GM18499 (cell line): ENCODE results near the gene NLRP1.

Experiments
- ATAC-seq: cut with Tn5 transposase; IDR thresholded peaks from one replicate; pipeline ENCODE4 v1.9.1; 2021; ENCODE audit warnings: moderate number of reproducible peaks; ENCODE audit not compliant: insufficient read depth, unreplicated experiment

Gene NLRP1

DNA sequence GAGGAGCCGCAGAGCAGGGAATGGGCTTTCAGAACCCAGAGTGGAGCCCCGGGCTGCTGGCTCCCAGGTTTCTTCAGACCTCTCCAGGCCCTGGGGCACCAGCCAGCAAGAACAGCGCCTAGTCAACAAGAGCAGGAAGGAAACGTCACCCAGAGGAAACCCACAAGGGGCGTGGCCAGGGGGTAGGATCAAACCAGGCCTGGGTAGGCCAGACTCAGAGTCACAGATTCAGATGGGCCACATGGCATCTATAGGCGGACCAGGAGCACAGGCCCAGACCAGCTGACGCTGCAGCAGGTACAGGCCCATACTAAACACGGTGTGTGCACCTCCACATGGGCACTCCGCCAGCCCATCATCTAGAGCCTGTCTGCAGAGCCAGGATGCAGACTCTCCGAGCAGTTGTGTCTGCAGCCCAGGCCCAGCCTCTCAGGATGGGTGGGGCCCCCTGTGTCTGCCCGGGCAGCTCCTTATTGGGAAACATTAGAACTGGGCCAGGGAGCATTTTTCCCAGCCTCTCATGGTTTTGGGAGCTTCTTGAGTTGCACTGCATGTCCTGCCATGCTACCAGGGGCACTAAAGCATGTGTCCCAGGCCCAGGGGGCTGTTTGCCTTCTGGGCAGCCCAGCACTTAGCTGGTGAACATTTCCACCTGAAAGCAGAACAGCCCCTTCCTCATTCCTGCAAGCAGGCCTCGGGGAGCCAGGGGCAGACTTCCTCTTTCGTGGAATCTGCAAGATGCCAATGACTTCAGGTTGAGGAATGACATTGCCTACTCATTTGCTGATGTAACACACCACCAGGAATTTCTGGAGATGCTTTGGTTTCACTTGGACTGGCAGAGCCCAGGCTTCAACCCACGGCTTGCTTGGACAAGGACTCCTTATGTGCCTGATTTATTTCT, at the start of gene NLRP1:
Gene NLRP1, minus strand, starts transcription at position 127 of the 904 bp plus-strand sequence. CDS start 552 bp downstream, outside the sequence.
- ATAC-seq = peak; percentile 78

DNA sequence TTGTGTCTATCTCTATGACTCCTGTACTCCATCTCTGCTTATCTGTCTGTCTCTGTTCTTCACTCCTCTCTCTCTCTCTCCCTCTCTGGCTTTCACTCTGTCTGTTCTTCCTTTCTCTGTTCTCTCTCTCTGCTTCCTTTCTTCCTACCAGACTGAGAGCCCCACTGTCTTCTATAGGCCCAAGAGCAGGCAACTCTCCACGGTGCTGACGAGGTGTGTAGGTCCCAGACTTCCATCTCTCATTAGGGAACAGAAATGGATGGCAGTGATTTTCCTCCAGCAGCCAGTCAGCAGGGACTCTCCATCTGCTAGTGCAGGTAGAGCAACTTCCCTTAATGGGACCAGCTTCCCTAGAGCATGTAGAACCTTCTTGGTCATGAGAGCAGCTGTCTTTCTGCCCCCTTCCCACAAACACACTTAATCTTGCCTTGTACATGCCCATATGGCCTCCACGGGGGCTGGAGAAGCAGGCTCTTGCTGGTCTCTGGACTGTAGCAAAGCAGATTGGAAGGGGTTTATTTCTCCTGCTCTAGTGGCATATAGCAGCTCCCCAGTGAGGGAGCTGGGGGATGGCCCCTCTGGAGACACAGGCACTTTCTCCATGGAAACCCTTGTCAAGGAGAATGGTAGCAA, 47.8 kb upstream of the NLRP1 start:
- no peak for ATAC-seq

DNA sequence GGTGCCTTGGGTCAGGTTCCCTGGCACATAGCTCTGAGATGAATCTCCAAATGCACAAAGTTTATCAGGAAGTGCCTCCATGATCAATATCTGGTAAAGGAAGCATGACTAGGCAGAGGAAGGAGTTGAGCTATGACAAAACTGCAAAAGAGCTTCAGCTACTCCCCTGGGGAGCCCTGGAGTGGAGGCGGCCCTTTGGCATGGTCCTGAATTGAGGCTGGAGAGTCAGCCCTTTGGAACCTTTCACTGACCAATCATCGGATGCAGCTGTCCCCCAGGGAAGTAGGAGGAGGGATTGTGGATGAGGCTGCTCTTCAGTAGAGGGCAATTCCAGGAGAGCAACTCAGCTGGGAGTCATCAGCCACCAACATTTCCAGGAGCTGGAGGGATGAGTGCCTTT, 46.1 kb upstream of the NLRP1 start:
- ATAC-seq = no peak

DNA sequence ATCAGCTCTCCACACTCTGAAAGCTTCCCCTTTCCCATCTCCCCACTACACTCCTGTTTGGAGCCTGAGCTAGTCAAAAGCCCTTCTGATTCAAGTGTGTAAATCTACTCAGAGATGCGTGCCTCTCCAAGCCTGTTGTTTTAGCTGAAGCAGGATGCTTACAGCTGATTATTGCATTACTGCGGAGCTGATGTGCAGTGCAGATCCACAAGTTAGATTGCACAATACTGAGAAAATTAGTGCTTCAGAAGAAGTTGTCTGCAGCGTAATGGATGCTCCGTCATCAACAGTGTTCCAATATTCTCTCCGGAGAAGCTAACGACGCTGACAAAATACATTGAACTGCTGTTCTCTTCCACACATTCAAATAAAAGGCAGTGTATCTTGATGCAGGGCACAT, 44.8 kb upstream of the NLRP1 start:
- no peak for ATAC-seq

DNA sequence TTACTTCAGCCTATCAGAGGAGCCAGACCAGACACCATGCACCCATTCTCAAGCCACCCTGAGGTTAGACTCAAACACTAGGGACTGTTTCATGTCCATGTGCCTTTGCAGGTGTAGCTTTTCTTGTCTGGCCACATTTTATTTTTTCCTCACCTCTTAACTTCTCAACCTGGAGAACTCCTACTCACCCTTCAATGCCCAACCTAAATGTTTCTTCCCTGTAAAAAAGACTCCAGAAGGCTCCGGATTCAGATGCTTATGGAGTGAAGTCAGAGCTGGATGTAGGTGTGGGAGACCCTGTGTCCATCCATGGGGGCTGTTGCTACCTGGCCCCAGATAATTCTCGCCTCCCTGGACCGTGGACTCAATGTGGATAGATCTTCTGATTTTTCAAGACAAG, 44.0 kb upstream of the NLRP1 start:
- ATAC-seq = no peak

DNA sequence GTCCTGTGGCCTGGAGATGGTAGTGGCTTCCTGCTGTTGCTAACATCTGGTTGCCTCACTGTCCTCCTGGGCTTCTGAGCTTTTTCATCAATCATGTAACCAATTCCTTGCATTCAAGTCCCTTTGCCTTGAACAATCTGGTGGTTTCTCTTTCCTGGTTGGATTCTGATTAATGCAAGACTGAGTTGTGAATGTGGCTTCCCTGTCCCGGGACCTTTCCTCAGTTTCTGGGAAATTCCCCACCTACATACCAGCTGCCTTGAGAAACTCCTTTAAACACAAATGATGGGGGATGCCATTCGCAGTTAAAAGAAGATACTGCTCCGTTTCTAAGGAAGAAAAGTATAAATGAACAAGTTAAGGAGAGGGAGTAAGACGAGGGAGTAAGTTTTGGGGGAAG, 39.9 kb upstream of the NLRP1 start:
- ATAC-seq = no peak

DNA sequence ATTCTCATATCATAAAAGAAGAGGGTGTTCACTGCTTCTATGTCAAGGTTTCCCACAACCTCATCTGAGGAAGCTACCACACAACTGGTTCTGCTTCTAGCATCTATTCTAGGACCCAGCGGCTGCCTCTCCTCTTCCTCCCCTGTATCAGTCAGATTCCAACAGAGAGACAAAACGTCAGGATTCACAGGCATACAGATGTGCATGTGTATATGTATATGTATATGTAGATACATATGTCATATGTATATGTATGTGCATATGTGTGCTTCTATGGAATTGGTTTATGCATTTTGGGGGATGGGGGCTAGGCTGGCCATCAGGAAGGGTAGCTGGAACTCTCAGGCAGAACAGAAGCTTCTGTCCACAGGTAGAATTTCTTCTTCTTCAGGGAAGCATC, 37.4 kb upstream of the NLRP1 start:
- ATAC-seq = no peak

DNA sequence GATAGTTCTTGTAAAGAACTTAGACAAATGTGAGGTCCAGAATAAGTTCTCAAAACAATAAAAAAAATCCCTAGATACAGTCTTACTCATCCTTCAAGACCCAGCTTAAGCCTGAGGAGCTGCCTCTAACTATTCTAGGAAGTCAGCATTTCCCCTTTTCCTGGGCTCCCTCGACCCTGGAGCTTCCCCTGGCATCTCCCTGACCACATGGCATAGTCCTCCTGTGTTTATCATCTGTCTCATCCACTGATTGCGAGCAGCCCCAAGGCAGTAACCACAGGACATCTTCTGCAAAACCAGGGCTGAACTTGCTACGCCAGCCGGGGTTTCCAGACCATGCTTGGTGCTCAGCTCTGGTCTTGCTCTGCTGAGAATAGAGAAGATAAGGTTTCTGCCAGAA, 36.7 kb upstream of the NLRP1 start:
- ATAC-seq = no peak

DNA sequence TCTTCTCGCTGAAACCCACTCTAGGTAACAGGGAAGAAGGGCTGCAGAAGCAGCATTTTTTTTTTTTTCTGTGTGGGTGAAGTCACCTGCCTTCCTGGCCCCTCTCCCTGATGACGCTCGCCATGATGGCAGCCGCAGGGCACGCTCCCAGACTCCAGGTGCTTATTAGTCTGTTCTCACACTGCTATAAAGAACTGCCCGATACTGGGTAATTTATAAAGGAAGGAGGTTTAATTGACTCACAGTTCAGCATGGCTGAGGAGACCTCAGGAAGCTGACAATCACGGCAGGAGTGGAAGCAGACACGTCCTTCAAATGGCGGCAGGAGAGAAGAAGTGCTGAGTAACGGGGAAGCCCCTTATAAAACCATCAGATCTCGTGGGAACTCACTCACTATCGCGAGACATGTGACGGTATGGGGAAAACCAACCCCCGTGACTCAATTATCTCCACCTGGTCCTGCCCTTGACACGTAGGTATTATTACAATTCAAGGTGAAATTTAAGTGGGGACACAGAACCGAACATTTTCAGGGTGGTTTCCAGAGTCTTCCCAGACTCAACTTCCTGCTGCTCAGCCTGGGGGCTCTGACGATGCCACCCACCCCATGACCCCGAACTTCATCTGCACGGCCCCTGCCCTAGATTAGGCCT, 34.9 kb upstream of the NLRP1 start:
- ATAC-seq = no peak

DNA sequence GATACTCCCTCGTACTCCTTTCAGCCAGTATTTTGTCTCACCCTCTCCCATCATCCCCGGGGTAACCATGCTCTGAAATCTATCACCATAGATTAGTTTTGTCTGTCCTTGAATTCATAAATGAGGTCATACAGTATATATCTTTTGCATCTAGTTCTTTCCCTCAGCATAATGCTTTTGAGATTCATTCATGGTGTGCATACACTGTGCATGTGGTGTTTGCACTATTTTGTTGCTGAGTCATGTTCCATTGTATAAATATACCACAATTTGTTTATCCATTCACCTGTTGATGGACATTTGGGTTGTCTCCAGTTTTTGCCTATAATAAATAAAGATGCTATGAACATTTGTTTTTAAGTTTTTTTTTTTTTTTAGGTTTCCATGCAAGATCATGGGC, 34.2 kb upstream of the NLRP1 start:
- no peak for ATAC-seq

DNA sequence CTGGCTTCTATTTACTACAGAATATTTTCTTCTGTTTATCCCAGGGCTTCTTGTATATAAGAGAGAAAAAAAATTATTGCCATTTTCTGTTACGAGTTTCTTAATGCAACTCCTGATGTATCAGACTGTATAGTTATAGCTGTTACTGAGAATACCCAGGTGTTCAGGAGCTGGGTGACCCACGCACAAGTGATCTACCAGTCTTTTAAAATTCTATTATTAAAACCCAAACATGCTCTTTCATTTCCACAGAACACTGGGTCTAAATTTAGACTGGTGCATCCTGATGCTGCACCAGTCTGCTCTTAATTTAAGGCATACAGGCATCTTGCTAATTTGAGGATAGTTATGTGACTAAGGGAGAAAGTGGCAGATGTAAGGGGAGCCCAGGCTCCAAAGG, 31.2 kb upstream of the NLRP1 start:
- ATAC-seq = no peak

DNA sequence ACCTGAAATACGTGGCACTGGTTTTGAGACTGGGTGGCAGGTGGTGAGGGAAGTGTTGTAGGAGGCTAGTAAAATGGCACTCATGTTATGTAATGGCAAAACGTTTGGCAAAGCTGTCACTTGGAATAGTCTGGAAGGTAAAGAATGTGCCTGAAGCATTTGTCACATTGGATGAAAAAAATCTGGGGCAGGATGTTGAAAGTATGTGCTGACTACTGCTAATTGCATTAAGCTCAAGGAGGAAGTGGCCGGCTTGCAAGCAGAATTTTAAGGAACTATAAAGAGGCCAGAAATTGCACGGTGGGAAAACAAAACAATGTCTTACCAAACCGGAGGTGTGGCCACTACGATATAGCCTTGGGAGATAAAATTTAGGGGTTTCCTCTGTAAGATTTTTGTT, 26.6 kb upstream of the NLRP1 start:
- no peak for ATAC-seq

DNA sequence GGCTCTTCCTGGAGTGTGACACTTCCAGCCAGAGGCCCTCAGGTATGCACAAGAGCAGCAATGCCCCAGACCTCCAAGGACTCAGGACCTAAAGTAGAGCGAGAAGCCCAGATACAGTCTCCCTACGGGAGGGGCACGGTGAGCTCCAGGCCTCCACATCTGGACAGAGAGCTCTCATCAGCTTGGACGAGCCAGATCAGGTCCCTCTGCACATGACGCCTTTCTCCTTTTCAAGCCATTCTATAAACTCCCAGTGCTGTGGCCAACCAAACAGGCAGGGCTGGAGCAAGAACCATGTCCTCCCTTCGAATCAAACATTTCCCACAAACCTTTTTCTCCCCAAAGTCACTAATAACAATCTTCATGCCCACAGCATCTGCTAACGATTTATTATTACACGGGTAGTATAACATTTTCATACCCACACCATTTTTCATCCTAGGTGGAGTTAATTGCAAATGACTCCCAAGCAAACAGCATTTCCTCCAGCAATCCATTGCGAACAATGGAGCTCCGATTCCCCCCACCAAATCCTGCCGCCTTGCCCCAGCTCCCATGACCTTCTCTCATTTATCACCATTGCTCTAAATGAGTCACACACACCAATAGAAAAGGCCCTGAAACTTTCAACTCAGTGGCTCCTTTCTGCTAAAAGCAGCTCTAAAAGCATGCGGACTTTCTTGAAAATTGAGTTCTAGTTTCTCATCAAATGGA, 24.2 kb upstream of the NLRP1 start:
- no peak for ATAC-seq

DNA sequence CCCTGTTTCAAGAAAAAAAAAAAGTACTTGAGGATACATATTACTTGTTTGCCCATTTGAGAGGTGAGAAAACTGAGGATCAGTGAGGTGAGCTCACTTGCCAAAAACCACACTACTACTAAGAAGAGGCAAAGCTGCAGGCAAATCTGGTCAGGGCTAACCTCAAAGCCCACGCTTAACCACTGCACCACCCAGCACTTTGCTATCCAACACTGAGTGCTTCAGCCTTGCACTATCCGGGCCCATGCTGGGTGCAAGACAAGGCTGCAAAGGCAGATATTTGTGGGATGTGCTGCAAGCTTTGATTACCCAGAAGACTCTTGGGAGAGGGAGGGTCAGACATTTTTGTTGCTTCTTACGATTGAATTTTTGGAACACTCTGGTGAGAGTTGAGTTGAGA, 23.6 kb upstream of the NLRP1 start:
- no peak for ATAC-seq

DNA sequence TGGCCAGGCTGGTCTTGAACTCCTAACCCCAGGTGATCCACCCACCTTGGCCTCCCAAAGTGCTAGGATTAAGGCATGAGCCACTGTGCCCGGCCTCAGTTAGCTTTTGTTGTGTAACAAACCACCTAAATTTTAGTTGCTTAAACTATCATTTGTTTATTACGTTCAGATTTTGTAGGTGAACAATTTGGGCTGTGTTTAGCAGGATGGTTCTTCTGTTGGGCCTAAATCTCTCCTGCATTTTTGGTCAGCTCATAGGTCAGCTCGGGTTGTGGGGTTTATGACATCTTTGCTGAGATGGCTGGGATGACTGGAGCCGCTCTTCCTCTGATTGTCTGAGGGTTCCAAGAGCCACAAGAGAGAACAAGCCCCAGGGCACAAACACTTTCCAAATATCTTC, 21.1 kb upstream of the NLRP1 start:
- ATAC-seq = no peak

DNA sequence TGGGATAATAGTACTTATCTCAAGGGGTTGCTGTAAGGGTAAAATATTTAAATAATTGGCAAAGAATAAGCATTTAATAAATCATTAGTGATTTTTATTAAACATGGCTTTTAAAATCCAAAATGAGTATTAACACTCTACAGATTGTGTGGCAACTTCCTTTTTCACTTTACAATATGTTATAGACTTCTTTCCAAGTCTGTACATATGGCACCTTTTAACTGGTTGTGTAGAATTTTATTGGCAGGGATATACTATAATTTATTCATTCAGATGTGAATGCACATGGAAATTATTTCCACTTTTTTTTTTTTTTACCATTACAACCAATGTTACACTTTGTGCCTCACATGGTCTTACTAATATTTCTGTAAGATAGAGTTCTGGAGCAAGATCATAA, 15.7 kb upstream of the NLRP1 start:
- no peak for ATAC-seq

DNA sequence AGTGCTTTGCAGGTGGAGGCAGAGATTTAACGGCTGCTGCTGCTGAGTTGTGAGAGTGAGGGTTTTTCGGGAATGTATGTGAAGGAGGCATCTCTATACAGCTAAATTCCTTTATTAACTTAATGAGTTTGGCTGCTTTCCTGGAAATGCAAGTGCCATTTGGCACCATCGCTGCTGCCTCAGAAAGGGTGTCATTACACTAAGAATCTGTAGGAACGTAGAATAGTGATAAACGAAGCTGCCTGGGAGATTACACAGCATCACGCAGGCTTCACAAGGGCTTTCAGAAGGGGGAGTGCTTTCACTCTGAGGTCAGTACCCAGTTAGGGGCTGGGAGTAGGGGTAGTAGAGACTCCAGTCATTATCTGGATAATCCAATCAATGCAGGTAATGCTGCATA, 14.1 kb upstream of the NLRP1 start:
- ATAC-seq = no peak

DNA sequence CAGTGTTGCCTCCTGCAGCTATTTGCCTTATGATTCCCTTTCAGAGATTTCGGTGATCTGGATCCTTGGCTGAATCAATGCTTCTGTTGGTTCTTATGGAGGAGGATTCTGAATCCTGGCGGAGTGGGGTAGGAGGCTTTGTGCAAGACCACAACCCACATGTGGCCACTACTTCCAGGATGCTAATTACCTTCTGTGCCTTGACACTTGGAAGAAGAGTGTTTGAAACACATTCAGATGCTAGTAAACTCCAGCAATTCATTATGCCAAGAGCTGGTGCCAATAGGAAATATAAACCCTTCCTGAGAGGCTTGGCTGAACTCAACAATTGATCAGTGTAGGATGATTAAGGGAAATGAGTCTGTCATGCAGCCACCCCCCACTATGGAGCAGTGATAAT, 12.1 kb upstream of the NLRP1 start:
- no peak for ATAC-seq

DNA sequence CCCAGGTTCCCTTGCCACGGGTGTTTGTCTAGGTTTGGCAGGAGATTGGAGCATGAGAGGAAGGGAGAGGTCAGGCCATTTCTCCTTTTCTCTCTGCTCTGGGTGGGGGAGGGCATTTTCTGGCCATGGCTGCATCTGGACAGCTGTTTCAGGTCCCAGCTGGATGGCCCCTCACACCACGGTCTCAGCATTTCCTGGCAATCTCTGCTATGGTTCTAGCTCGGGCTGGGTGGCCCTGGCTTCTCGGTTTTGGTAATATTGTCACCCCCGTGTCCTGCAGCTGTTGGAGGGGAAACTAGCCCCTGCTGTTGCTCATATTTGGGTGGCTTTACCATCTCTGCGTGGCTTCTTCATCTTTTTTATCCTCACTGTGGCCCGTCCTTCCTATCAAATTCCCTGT, 11.5 kb upstream of the NLRP1 start:
- ATAC-seq = no peak

DNA sequence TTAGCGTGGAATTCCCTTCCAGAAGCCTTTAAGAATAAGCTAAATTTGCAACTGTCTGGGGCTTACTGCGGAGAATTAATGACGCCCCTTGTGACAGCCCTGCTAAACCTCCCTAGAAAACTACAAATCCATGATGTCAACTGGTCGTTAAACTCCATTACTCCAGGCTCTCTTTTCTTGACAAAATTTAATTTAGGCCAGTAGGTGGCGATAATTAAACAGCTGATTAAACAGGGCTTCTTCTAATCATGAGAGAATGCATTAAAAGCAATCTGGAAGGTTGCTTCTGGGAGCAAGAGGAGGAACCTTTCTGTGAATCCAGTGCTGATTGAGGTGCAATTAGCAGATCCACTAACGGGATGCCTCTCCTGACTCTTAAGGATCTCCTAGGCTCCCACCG, 8.1 kb upstream of the NLRP1 start:
- no peak for ATAC-seq

DNA sequence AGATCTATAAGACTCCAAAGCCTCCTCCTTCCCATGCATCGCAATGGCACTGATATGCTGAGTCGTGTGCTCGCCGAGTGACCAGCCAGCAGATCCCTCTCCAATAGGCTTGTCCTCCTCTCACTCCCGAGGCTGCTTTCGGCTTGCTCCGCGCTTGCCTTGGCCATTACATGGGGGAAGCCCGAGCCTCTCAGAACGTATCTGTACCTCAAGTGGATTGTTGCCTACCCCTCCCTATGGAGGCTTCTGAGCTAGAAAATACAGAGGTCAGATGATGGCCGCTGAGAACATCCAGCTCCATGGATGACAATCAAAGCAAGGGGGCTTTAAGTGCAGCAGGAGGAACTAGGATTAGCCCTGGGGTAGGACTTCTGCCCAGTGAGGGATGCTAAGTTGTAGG, 7.7 kb upstream of the NLRP1 start:
- no peak for ATAC-seq
